SK-N-SH treated with all-trans-retinoic acid at 6 μM for 48 hours (cell line): ENCODE results near the gene ARMH4.

ENCODE experiments used
- BACH2 ChIP-seq: fragments of 250-450 bp; sonication (Bioruptor Pico); IDR thresholded peaks from 2 replicates; pipeline ENCODE4 v1.9.0; 2021; ENCODE audit warnings: mild to moderate bottlenecking, borderline replicate concordance
- CSDC2 ChIP-seq: fragments of 250-450 bp; sonication (Bioruptor Pico); IDR thresholded peaks from 2 replicates; pipeline ENCODE4 v1.5.0; 2020; ENCODE audit warnings: mild to moderate bottlenecking, moderate library complexity
- PATZ1 ChIP-seq: fragments of 250-450 bp; sonication (Bioruptor Pico); IDR thresholded peaks from 2 replicates; pipeline ENCODE4 v1.8.0; 2020; ENCODE audit warnings: mild to moderate bottlenecking, moderate library complexity, borderline replicate concordance
- PPARA ChIP-seq: fragments of 250-450 bp; sonication (Bioruptor Pico); IDR thresholded peaks from 2 replicates; pipeline ENCODE4 v1.5.0; 2020; ENCODE audit warnings: mild to moderate bottlenecking, borderline replicate concordance
- TOX ChIP-seq: fragments of 250-450 bp; sonication (Bioruptor Pico); IDR thresholded peaks from 2 replicates; pipeline ENCODE4 v1.8.0; 2021; ENCODE audit warnings: mild to moderate bottlenecking, moderate library complexity, borderline replicate concordance
- ZFP3 ChIP-seq: fragments of 250-450 bp; sonication (Bioruptor Pico); IDR thresholded peaks from 2 replicates; pipeline ENCODE4 v1.5.0; 2020; ENCODE audit warnings: mild to moderate bottlenecking, moderate library complexity
- ZFP30 ChIP-seq: fragments of 450-650 bp; formaldehyde crosslinking; IDR thresholded peaks from 2 replicates; pipeline ENCODE4 v1.5.0; 2022; ENCODE audit warnings: mild to moderate bottlenecking, moderate library complexity
- TF ChIP-seq, protein P1 (sequence below): fragments of 250-450 bp; sonication (Bioruptor Pico); IDR thresholded peaks from 2 replicates; pipeline ENCODE4 v1.5.1; 2020; ENCODE audit warnings: low read depth, mild to moderate bottlenecking, moderate library complexity

DNA sequence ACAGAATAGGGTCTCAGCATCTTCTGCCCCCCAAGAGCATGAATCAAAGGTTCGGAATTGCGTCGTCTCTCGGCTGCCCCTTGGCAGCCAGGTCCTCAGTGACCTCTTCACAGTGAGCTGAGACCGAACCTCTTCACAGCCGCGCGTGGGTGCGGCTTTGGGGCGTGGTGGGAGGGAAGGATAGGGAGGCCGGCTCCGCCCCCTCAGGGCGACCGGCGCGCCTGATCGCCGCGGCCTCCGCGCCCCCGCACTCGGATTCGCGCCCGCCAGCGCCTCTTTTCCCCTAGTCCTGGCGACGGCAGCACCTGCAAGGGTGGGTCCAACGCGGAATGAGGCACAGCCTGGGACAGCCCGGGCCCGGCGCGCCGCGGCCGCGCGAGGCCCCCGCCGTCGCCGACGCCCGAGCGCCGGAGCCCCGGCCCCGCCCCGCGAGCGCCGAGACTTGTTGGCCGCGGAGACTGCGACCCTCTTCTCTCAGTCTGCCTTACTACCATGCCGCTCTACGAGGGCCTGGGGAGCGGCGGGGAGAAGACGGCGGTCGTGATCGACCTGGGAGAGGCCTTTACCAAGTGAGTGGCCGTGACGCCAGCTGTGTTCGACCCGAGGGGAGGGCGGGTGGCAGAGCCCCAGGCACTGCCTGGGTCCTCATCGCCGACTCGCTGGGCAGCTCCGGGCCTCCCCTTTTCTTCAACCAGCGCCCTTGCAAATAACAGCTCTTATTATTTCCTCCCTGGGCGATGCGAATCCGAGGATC, 47.9 kb upstream of the ARMH4 start, which contains the start of gene ACTR10:
- no peak for TF ChIP-seq PPARA
- no peak for TF ChIP-seq BACH2 (CRISPR knock-in tag)
- no peak for TF ChIP-seq ZFP3 (CRISPR knock-in tag)
- TF ChIP-seq, protein P1, sequence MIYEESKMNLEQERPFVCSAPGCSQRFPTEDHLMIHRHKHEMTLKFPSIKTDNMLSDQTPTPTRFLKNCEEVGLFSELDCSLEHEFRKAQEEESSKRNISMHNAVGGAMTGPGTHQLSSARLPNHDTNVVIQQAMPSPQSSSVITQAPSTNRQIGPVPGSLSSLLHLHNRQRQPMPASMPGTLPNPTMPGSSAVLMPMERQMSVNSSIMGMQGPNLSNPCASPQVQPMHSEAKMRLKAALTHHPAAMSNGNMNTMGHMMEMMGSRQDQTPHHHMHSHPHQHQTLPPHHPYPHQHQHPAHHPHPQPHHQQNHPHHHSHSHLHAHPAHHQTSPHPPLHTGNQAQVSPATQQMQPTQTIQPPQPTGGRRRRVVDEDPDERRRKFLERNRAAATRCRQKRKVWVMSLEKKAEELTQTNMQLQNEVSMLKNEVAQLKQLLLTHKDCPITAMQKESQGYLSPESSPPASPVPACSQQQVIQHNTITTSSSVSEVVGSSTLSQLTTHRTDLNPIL (CRISPR knock-in tag): no peak
- no peak for TF ChIP-seq CSDC2 (CRISPR knock-in tag)
- no peak for TF ChIP-seq PATZ1 (CRISPR knock-in tag)
- TF ChIP-seq TOX (CRISPR knock-in tag): no peak
- TF ChIP-seq ZFP30: no peak
